ENCODE data around the gene RANBP9.

DNA sequence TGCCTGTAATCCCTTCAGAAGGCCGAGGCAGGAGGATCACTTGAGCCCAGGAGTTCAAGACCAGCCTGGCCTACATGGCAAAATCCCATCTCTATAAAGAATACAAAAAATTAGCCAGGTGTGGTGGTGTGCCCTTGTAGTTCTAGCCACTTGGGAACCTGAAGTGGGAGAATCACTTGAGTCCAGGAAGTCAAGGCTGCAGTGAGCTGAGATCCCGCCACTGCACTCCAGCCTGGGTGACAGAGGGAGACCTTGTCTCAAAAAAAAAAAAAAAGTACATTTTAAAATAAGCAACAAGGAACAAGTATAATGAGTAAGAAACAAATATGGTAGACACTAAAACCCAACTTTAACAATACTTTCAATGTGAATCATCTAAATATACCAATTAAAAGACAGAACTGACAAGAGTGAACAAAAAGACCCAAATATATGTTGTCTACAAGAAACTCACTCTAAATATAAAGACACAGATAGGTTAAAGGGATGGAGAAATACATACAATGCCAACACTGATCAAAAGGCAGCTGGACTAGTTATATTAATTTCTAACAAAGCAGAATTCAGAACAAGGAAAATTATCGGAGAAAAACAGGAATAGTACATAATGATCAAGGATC is 37.7 kb downstream of the RANBP9 start:
- TF ChIP-seq ARNTL (CRISPR knock-in tag; IDR thresholded peaks at IDR 0.05; ENCODE audit: borderline replicate concordance, low read depth) (no peak), PATZ1 (CRISPR knock-in tag; IDR thresholded peaks at IDR 0.05; ENCODE audit: borderline replicate concordance) (no peak), ZNF8 (CRISPR knock-in tag; IDR thresholded peaks at IDR 0.05) (no peak), ZFP3 (CRISPR knock-in tag; IDR thresholded peaks at IDR 0.05) (no peak), ZNF565 (CRISPR knock-in tag; conservative IDR thresholded peaks at IDR 0.05; ENCODE audit: low read depth) (no peak), ZC3H10 (CRISPR knock-in tag; IDR thresholded peaks at IDR 0.05) (no peak), ZFP30 (CRISPR knock-in tag; IDR thresholded peaks at IDR 0.05) (no peak)
- TF ChIP-seq, protein P1, sequence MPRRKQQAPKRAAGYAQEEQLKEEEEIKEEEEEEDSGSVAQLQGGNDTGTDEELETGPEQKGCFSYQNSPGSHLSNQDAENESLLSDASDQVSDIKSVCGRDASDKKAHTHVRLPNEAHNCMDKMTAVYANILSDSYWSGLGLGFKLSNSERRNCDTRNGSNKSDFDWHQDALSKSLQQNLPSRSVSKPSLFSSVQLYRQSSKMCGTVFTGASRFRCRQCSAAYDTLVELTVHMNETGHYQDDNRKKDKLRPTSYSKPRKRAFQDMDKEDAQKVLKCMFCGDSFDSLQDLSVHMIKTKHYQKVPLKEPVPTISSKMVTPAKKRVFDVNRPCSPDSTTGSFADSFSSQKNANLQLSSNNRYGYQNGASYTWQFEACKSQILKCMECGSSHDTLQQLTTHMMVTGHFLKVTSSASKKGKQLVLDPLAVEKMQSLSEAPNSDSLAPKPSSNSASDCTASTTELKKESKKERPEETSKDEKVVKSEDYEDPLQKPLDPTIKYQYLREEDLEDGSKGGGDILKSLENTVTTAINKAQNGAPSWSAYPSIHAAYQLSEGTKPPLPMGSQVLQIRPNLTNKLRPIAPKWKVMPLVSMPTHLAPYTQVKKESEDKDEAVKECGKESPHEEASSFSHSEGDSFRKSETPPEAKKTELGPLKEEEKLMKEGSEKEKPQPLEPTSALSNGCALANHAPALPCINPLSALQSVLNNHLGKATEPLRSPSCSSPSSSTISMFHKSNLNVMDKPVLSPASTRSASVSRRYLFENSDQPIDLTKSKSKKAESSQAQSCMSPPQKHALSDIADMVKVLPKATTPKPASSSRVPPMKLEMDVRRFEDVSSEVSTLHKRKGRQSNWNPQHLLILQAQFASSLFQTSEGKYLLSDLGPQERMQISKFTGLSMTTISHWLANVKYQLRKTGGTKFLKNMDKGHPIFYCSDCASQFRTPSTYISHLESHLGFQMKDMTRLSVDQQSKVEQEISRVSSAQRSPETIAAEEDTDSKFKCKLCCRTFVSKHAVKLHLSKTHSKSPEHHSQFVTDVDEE (CRISPR knock-in tag; IDR thresholded peaks at IDR 0.05): no peak
- TF ChIP-seq, protein P2, sequence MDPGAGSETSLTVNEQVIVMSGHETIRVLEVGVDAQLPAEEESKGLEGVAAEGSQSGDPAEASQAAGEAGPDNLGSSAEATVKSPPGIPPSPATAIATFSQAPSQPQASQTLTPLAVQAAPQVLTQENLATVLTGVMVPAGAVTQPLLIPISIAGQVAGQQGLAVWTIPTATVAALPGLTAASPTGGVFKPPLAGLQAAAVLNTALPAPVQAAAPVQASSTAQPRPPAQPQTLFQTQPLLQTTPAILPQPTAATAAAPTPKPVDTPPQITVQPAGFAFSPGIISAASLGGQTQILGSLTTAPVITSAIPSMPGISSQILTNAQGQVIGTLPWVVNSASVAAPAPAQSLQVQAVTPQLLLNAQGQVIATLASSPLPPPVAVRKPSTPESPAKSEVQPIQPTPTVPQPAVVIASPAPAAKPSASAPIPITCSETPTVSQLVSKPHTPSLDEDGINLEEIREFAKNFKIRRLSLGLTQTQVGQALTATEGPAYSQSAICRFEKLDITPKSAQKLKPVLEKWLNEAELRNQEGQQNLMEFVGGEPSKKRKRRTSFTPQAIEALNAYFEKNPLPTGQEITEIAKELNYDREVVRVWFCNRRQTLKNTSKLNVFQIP (CRISPR knock-in tag; IDR thresholded peaks at IDR 0.05; ENCODE audit: borderline replicate concordance, low read depth): no peak

All from SK-N-SH treated with all-trans-retinoic acid at 6 μM for 48 hours (cell line).